HL-60 (cell line): ENCODE measurements around the gene CLEC4E.
"Not testable (repeated sequence)": the region's sequence is repeated elsewhere in the genome, so short reads cannot be mapped to it uniquely, and the experiment has no call there.

Source experiments
- DNase-seq, 2 experiments: peaks; one replicate each; pipeline ENCODE4 v3.0.0-alpha.2; 2010 to 2020; ENCODE audit warnings: low read depth in 1 of 2, low spot score in 1 of 2
- H3K27ac ChIP-seq: fragments of 250-450 bp; sonication (Bioruptor Pico); replicated peaks from 2 replicates; pipeline ENCODE4 v1.5.1; 2020; ENCODE audit warnings: mild to moderate bottlenecking, moderate library complexity
- H3K27me3 ChIP-seq: fragments of 250-450 bp; sonication (Bioruptor Pico); 2 replicates; pipeline ENCODE4 v1.5.1; 2021; ENCODE audit warnings: mild to moderate bottlenecking, moderate library complexity; ENCODE audit not compliant: insufficient read depth, poor library complexity, severe bottlenecking
- H3K4me3 ChIP-seq: replicated peaks from 2 replicates; pipeline ENCODE4 v1.5.1; 2011; ENCODE audit warnings: mild to moderate bottlenecking, control low read depth, low read length; ENCODE audit not compliant: insufficient read depth
- CTCF ChIP-seq: IDR thresholded peaks from one replicate; pipeline ENCODE4 v1.5.1; 2011; ENCODE audit warnings: low read length, control low read depth, inconsistent platforms; ENCODE audit not compliant: insufficient read depth
- GABPA ChIP-seq: IDR thresholded peaks from 2 replicates; pipeline ENCODE4 v1.6.1; 2012; ENCODE audit warnings: low read depth
- POLR2AphosphoS5 ChIP-seq: IDR thresholded peaks from 2 replicates; pipeline ENCODE4 v1.6.1; 2012; ENCODE audit warnings: low read depth
- REST ChIP-seq: IDR thresholded peaks from 2 replicates; pipeline ENCODE4 v1.6.1; 2012; ENCODE audit warnings: low read depth; ENCODE audit not compliant: insufficient replicate concordance
- SPI1 ChIP-seq: IDR thresholded peaks from 2 replicates; pipeline ENCODE4 v1.6.1; 2012; ENCODE audit warnings: low read depth, mild to moderate bottlenecking, borderline replicate concordance

The CLEC4E gene

GRCh38 chr12:8577879-8578278 is 37.2 kb upstream of the CLEC4E start:
- TF ChIP-seq SPI1 (no peak), POLR2AphosphoS5 (no peak), CTCF (no peak), REST (no peak), GABPA (no peak)
- Histone ChIP-seq H3K4me3 (no peak overlapping the region), H3K27ac (no peak overlapping the region), H3K27me3 (peaks cover 4% of the 10 kb centered on the region)
- no peak for DNase-seq

- DNase-seq, result peak in 1 of 2 experiments; percentile 6
Measured at GRCh38 chr12:8572507-8572906, 31.8 kb upstream of the CLEC4E start.

GRCh38 chr12:8566525-8566924 is 25.8 kb upstream of the CLEC4E start:
- no peak for TF ChIP-seq POLR2AphosphoS5
- no peak for TF ChIP-seq REST
- no peak for TF ChIP-seq GABPA
- TF ChIP-seq SPI1, result no peak
- no peak for TF ChIP-seq CTCF
- peak overlapping the region; percentile 43 for H3K27ac ChIP-seq
- no peaks in the 10 kb centered on the region for H3K27me3 ChIP-seq
- DNase-seq, result peak in 1 of 2 experiments; percentile 35
- H3K4me3 ChIP-seq, result no peak overlapping the region

More at GRCh38 chr12:8572507-8572906, 31.8 kb upstream of the CLEC4E start:
- Histone ChIP-seq H3K27me3 (no peaks in the 10 kb centered on the region), H3K27ac (no peak overlapping the region), H3K4me3 (no peak overlapping the region)
- TF ChIP-seq REST (no peak), CTCF (no peak), SPI1 (no peak), GABPA (no peak), POLR2AphosphoS5 (no peak)

- H3K4me3 ChIP-seq, result not testable (repeated sequence)
Measured at GRCh38 chr12:8566052-8566451, 25.3 kb upstream of the CLEC4E start.

More at GRCh38 chr12:8566052-8566451, 25.3 kb upstream of the CLEC4E start:
- H3K27me3 ChIP-seq, result not testable (repeated sequence)
- H3K27ac ChIP-seq, result peak overlapping the region; percentile 43
- peak in 1 of 2 experiments; percentile 17 for DNase-seq
